GM19043 (cell line): ENCODE results near the gene TPPP3.
"Not testable (repeated sequence)": the region's sequence is repeated elsewhere in the genome, so short reads cannot be mapped to it uniquely, and the experiment has no call there.

Experiments
- ATAC-seq: cut with Tn5 transposase; IDR thresholded peaks from one replicate; pipeline ENCODE4 v1.9.1; 2021; ENCODE audit warnings: low read depth; ENCODE audit not compliant: unreplicated experiment

TPPP3 gene

GRCh38 chr16:67391424-67392300 lies 1.6 kb downstream of the TPPP3 start:
- ATAC-seq = no peak

DNA sequence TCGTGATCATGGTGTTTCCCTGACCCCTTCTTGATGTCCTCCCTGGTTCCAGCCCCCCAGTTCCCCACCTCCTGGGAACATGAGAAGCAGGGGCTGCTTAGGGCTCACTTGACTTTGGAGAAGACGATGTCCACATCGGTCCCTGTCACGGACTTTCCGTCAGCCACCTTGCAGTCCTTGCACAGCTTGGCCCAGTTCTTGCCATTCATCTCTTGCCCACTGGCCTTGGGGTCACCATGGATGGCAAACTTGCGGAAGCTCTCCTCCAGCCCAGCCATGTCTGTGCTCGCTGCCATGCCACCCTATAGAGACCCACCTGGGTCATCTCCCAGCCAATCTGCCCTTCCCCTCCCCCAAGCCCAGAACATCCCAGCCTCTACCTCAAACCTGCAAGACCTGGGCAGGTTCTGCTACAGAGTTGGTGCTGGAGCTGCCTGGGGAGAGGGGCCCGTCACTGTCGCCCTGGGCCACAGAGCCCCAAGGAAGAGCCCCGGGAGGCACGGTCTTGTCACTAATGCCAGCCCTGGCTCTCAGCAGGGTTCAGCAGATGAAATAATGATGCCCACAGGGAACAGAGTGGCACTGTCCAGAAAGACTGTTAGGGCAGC lies 2.4 kb downstream of the TPPP3 start:
- no peak for ATAC-seq

DNA sequence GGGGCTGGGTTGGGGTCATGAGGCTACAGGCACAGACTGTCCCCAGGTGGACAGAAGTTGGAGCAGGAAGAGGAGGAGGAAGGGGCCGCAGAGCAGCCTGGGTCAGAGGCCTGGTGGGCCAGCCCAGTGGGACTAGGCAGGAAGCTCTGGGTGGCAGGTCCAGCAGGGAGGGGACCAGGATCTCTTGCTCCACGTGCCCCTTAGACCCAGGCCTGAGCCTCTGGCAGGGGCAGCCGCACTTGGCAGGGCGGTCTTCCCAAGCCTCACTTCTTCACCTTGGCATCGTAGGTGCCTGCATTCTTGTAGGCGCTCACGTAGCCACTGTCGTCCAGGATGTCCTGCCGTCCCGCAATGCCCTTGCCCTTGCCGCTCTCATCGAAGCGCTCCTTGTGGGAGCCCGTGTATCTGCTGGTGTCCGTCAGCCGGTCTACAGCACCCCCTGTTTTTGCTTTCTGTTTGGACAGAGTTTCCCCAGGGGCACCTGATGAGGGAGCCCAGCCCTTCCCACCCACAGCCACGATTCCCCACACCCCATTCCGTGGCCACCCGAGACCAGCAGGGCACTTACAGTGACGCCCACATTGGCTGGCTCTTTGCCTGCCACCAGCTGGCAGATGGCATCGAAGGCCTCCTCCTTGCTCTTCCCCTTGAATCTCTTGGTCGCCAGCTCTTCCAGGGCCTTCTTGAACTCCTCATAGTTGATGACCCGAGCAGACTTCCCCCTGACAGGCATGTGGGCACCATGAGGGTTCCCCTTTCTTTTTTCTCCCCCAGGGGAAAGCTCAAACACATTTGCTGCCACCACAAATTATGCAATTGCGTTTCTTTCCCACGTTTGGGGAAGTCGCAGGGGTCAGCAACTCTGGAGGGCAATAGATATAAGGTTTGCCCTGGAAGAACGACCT lies 3.1 kb downstream of the TPPP3 start:
- no peak for ATAC-seq

DNA sequence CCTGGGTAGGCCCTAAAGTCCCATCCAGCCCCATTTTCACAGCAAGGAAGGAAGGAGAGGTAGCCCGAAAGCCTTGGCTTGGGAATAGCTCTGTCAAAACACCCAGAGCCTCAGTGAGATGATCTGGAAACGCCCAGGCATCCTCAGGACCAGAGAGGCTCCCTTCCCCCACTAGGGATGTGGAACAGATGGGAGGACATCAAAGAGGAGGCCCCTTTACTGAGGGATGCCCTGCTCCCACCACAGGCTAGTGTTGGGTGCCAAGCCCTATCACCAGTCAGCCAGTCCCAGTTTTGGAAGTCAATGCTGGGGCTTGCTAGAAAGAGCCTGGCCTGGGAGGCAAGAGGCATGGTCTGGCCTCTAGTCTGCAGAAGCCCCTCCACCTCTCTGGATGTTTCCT lies 4.7 kb downstream of the TPPP3 start:
- ATAC-seq = no peak

DNA sequence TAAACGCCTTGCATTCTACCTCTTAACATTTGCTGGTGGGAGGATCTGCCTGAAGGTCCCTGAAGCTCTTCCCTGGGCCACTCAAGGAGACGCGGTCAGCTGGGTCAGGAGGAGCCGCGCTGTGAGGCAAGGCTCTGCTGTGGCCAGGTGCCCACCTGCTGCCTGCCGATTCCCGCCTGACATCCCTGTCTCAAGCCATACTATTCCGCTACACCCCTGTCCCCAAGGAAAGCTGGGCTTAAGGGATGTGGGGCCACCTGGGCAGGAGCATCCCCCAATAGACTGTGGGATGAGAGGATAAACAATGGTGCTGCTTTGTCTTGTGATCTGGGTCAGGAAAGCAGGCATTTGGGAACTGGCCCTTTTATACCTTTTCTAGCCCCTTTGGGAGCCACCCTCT lies 5.1 kb downstream of the TPPP3 start:
- ATAC-seq = no peak

GRCh38 chr16:67387479-67388079 lies 5.7 kb downstream of the TPPP3 start:
- ATAC-seq = no peak

- ATAC-seq = no peak
These were observed 6.3 kb downstream of the TPPP3 start for GRCh38 chr16:67386861-67387455.

DNA sequence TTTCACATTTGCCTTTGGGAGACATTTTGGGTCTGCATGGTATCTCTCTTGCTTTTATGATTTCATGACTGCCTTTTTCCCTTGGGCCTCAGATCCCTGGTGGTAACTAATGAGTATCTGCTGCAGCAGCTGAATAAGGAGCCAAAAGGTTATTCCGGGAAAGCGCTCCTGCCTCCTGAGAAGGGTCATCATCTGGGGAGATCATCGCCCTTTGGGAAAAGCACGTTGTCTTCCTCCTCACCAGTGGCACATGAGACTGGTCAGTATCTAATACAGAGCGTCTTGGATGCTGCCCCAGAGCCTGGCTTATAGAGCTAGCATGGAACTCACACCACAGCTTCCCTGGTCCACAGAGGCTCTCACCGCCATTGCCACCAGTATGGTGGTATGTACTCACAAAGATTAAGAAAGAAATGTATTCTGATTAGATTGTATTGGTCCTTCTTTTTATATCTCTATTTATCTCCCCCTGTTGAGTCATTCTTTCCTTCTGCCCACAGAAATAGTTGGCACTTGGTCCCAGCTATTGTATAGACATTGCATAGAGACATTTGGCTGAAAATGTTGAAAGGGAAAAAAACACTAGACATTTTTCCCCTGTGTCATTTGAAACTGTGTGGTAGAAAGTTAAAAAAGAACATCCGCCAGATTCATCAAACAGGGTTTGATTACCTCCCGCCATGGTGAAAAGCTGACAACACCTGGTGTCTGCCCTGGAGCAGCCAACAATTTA lies 8.4 kb downstream of the TPPP3 start:
- ATAC-seq = no peak

- no peak for ATAC-seq
These were observed 10.0 kb downstream of the TPPP3 start for GRCh38 chr16:67383284-67383683.

DNA sequence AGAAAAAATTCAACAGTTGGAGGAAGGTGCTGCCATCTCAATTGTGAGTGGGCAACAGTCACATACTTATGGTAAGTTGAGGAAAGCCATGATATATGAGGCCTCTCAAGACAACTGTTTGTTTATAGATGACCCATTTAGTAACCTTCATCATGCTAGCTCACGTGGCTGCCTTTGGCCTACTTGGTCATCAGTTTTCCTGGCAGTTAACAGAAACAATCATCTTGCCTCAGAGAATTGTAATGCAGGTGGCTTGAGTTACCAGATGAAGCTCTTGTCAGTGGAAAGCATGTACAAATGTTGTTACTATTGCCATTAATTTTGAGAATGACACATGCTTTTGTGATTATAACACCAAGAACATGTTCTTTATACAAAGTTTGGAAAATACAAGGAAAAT lies 14.7 kb downstream of the TPPP3 start:
- no peak for ATAC-seq

- not testable (repeated sequence) for ATAC-seq
These were observed 17.3 kb downstream of the TPPP3 start for GRCh38 chr16:67376012-67376411.

GRCh38 chr16:67372664-67373063 lies 20.6 kb downstream of the TPPP3 start:
- no peak for ATAC-seq

DNA sequence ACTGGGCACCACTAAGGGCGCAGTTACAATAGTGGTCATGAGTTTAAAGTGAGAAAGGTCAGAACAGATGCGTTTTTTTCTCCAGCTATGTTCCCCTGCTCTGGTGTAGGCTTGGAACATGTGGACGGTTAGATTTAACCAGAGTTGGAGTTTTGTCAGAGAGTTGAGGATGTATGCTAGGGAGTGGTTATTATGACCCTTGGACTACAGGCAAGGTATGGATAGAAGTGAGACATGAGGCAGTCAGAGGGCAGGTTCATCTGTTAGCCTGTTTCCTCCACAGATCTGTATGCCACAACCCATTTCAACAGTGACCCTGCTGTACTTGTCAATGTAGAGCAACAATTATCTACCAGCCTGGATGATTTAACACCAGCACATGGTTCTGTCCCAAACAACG lies 22.6 kb downstream of the TPPP3 start:
- ATAC-seq = no peak

DNA sequence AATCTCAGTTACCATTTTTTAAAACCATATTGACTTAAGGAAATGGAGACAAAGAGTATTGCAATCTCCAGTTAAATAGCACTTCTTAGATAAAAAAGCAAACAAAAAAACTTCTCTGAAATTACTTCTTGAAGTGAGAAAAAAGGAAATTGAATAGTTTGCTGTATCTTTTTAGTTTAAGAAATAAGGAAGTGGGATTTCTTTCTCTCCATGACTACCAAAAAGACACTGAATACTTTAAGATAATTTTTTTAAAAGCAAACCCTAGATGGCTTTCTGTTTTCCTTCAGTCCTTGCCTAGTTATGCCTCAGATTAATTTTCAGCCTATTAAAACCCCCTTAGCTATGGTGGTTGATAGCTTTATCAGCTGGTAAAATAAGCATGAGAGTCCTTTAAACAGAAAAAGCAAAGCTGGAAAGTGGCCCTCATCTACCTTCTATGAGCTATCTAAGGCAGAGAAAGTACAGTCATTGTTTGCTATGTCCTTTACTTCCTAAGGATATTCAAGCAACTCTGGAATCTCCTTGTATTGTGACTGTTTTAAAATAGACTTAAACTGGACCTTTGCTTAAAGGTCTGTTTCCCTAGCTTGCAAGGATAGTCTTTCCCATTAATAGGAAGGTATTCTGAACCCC lies 28.6 kb downstream of the TPPP3 start:
- no peak for ATAC-seq

- ATAC-seq = no peak
These were observed 32.3 kb downstream of the TPPP3 start for GRCh38 chr16:67361038-67361437.

GRCh38 chr16:67359540-67360269 lies 33.6 kb downstream of the TPPP3 start:
- not testable (repeated sequence) for ATAC-seq

DNA sequence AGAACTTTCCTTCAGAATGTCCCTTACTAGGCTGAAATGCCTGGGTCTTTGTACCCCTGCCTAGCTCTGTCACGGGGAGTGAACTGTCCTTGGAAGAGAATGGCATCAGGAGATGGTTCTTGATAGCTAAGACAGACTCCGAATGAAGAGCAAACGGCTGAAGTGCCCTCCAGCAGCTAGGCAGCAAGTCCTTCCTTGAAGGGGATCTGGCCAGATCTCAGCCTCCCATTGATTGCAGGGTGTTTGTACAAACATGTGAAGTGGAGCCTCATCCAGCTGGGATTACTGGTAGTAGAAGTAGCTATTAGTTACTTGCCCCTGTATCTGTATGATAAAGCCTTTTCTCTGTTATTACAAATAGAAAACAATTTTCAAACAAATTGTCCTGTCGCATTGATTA lies 35.7 kb downstream of the TPPP3 start:
- ATAC-seq = no peak

DNA sequence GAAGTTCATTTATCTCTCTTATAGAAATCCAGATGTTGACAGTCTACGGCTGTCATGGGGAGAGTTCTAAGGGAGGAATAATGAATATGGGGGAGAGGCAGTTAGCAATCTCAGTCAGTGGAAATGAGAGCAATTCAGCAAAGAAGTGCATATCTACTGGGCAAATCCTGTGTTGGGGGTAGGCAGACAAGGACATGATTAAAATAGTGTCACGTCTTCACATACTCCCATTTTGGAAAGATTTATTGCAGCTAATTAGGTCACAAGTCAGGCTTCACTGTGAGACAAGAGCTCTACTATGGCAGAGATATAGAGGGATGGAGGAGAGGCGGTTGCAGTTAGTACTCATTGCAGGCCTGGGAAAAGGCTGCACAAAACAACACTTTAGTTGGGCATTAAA lies 36.9 kb downstream of the TPPP3 start:
- no peak for ATAC-seq

GRCh38 chr16:67352463-67352862 lies 40.8 kb downstream of the TPPP3 start:
- not testable (repeated sequence) for ATAC-seq
